Endothelial cell (in vitro differentiated cells): ENCODE data around the gene AGBL1. TPM values are rescaled to one million over a fixed set of nuclear protein-coding genes. Genes with fewer than 3 reads are reported as not detected.

ENCODE experiments used
- DNase-seq: peaks from one replicate; pipeline ENCODE4 v3.0.0; 2021; ENCODE audit warnings: low spot score
- H3K27ac Mint-ChIP-seq: one replicate; pipeline ENCODE4 v1.8.0; 2021; ENCODE audit warnings: mixed read lengths, inconsistent platforms; ENCODE audit not compliant: unreplicated experiment
- H3K27me3 Mint-ChIP-seq: one replicate; pipeline ENCODE4 v1.8.0; 2021; ENCODE audit warnings: mild to moderate bottlenecking, moderate library complexity, mixed read lengths, inconsistent platforms; ENCODE audit not compliant: unreplicated experiment
- H3K36me3 Mint-ChIP-seq: one replicate; pipeline ENCODE4 v1.8.0; 2021; ENCODE audit warnings: mild to moderate bottlenecking, low read depth, mixed read lengths, inconsistent platforms; ENCODE audit not compliant: unreplicated experiment
- H3K4me1 Mint-ChIP-seq: one replicate; pipeline ENCODE4 v1.8.0; 2021; ENCODE audit warnings: mild to moderate bottlenecking, mixed read lengths, inconsistent platforms; ENCODE audit not compliant: unreplicated experiment
- H3K4me3 Mint-ChIP-seq: one replicate; pipeline ENCODE4 v1.8.0; 2021; ENCODE audit warnings: mild to moderate bottlenecking, mixed read lengths, inconsistent platforms; ENCODE audit not compliant: unreplicated experiment
- H3K9me3 Mint-ChIP-seq: one replicate; pipeline ENCODE4 v1.8.0; 2021; ENCODE audit warnings: mixed read lengths, inconsistent platforms; ENCODE audit not compliant: unreplicated experiment
- CTCF ChIP-seq: fragments of 200-600 bp; sonication (generic); IDR thresholded peaks from one replicate; pipeline ENCODE4 v1.5.0; 2021; ENCODE audit warnings: antibody characterized with exemption; ENCODE audit not compliant: unreplicated experiment
- total RNA-seq: library from RNA; stranded (reverse); fragmentation: NEBNext Ultra II Directional; extraction: Animal tissue kit (Norgen Biotek cat#: 25700); gene quantifications from one replicate; pipeline ENCODE4 v1.2.1, GENCODE V29; 2021; ENCODE audit not compliant: unreplicated experiment

The AGBL1 gene
- total RNA-seq, 1 donor from 2014 or later, result 0.03 TPM

GRCh38 chr15:86059851-86060250 is 19.8 kb upstream of the AGBL1 start:
- Mint-ChIP-seq H3K27me3 (no peaks in the 10 kb centered on the region), H3K9me3 (no peaks in the 10 kb centered on the region), H3K36me3 (no peaks in the 10 kb centered on the region), H3K4me3 (no peak overlapping the region), H3K4me1 (peaks cover 11% of the 10 kb centered on the region), H3K27ac (no peak overlapping the region)
- TF ChIP-seq CTCF, result no peak
- DNase-seq, result no peak

GRCh38 chr15:86060674-86061073 is 19.0 kb upstream of the AGBL1 start:
- DNase-seq, result no peak
- H3K4me3 Mint-ChIP-seq, result no peak overlapping the region
- H3K4me1 Mint-ChIP-seq, result peaks cover 11% of the 10 kb centered on the region
- no peak overlapping the region for H3K27ac Mint-ChIP-seq
- H3K9me3 Mint-ChIP-seq, result no peaks in the 10 kb centered on the region
- no peak for TF ChIP-seq CTCF
- no peaks in the 10 kb centered on the region for H3K27me3 Mint-ChIP-seq
- no peaks in the 10 kb centered on the region for H3K36me3 Mint-ChIP-seq

GRCh38 chr15:86061581-86061980 is 18.1 kb upstream of the AGBL1 start:
- H3K36me3 Mint-ChIP-seq, result no peaks in the 10 kb centered on the region
- H3K4me3 Mint-ChIP-seq, result no peak overlapping the region
- no peaks in the 10 kb centered on the region for H3K9me3 Mint-ChIP-seq
- no peak for DNase-seq
- TF ChIP-seq CTCF, result no peak
- no peaks in the 10 kb centered on the region for H3K27me3 Mint-ChIP-seq
- no peak overlapping the region for H3K27ac Mint-ChIP-seq
- peaks cover 8% of the 10 kb centered on the region for H3K4me1 Mint-ChIP-seq

- DNase-seq, result no peak
- Mint-ChIP-seq H3K27me3 (no peaks in the 10 kb centered on the region), H3K36me3 (no peaks in the 10 kb centered on the region), H3K27ac (no peak overlapping the region), H3K4me3 (no peak overlapping the region), H3K9me3 (no peaks in the 10 kb centered on the region), H3K4me1 (peaks cover 8% of the 10 kb centered on the region)
- TF ChIP-seq CTCF, result no peak
These were observed 16.9 kb upstream of the AGBL1 start for GRCh38 chr15:86062646-86063243.

- Mint-ChIP-seq H3K4me1 (peaks cover 8% of the 10 kb centered on the region), H3K27ac (no peak overlapping the region), H3K9me3 (no peaks in the 10 kb centered on the region), H3K27me3 (no peaks in the 10 kb centered on the region), H3K4me3 (no peak overlapping the region), H3K36me3 (no peaks in the 10 kb centered on the region)
- no peak for TF ChIP-seq CTCF
- no peak for DNase-seq
These were observed 16.1 kb upstream of the AGBL1 start for GRCh38 chr15:86063356-86064095.
